Keratinocyte (primary cell): ENCODE results near the gene ZNF688. TPM values are rescaled to one million over a fixed set of nuclear protein-coding genes. Genes with fewer than 3 reads are reported as not detected.

Experiments used
- DNase-seq: peaks from one replicate; pipeline ENCODE4 v3.0.0-alpha.2; 2011; ENCODE audit warnings: low read depth, missing footprints, low spot score
- FAIRE-seq: peaks from 2 replicates; lab custom pipeline; 2011; peaks lifted over from hg19 to GRCh38; lab: Jason Lieb, UNC
- H2AFZ ChIP-seq: 2 replicates; pipeline ENCODE4 v1.6.0; 2012; ENCODE audit warnings: low read length, control low read depth, inconsistent platforms; ENCODE audit not compliant: control insufficient read depth
- H3K27ac ChIP-seq: 2 replicates; pipeline ENCODE4 v1.5.1; 2011; ENCODE audit warnings: low read length; ENCODE audit not compliant: control insufficient read depth, insufficient read depth
- H3K27me3 ChIP-seq: 3 replicates; pipeline ENCODE4 v1.6.0; 2011; ENCODE audit warnings: low read length; ENCODE audit not compliant: control insufficient read depth, insufficient read depth; ENCODE audit errors: extremely low read depth
- H3K36me3 ChIP-seq, 2 experiments: 2 replicates in 1 of 2; 3 replicates in 1 of 2; pipeline ENCODE4 v1.5.1; 2011; ENCODE audit warnings: low read length in 2 of 2, mild to moderate bottlenecking in 1 of 2; ENCODE audit not compliant: control insufficient read depth in 2 of 2, insufficient read depth in 2 of 2; ENCODE audit errors: extremely low read depth in 1 of 2
- H3K4me1 ChIP-seq: 3 replicates; pipeline ENCODE4 v1.5.1; 2011; ENCODE audit warnings: low read length; ENCODE audit not compliant: control insufficient read depth, insufficient read depth; ENCODE audit errors: extremely low read depth
- H3K4me2 ChIP-seq: 3 replicates; pipeline ENCODE4 v1.6.0; 2011; ENCODE audit warnings: low read depth, low read length; ENCODE audit not compliant: control insufficient read depth, insufficient read depth; ENCODE audit errors: extremely low read depth
- H3K4me3 ChIP-seq, 3 experiments: fragments of 200-600 bp in 1 of 3; sonication (generic) in 1 of 3; 2 replicates in 2 of 3; 3 replicates in 1 of 3; pipeline ENCODE4 v1.5.1; 2011 to 2016; ENCODE audit warnings: low read length in 3 of 3, mild to moderate bottlenecking in 3 of 3, control low read depth in 2 of 3, inconsistent platforms in 1 of 3, low read depth in 1 of 3, mixed read lengths in 1 of 3, mixed run types in 1 of 3, moderate library complexity in 1 of 3; ENCODE audit not compliant: control insufficient read depth in 2 of 3, insufficient read depth in 2 of 3; ENCODE audit errors: extremely low read depth in 1 of 3
- H3K79me2 ChIP-seq: 2 replicates; pipeline ENCODE4 v1.6.0; 2012; ENCODE audit warnings: low read length; ENCODE audit not compliant: control insufficient read depth, insufficient read depth
- H3K9ac ChIP-seq: 3 replicates; pipeline ENCODE4 v1.6.0; 2011; ENCODE audit warnings: low read length; ENCODE audit not compliant: control insufficient read depth, insufficient read depth; ENCODE audit errors: extremely low read depth
- H3K9me1 ChIP-seq: 3 replicates; pipeline ENCODE4 v1.6.0; 2011; ENCODE audit warnings: low read length; ENCODE audit not compliant: control insufficient read depth, insufficient read depth; ENCODE audit errors: extremely low read depth
- H3K9me3 ChIP-seq: 2 replicates; pipeline ENCODE4 v1.5.1; 2012; ENCODE audit warnings: low read depth, low read length; ENCODE audit not compliant: control insufficient read depth
- H4K20me1 ChIP-seq: 3 replicates; pipeline ENCODE4 v1.6.0; 2011; ENCODE audit warnings: low read length; ENCODE audit not compliant: control insufficient read depth, insufficient read depth; ENCODE audit errors: extremely low read depth
- CTCF ChIP-seq, 3 experiments: IDR thresholded peaks in 1 of 3; conservative IDR thresholded peaks in 1 of 3; optimal IDR thresholded peaks in 1 of 3; 2 replicates in 2 of 3; 3 replicates in 1 of 3; pipeline versions ENCODE3 to v1.5.1; 2011; ENCODE audit warnings: low read length in 3 of 3, mild to moderate bottlenecking in 3 of 3, moderate library complexity in 2 of 3, control low read depth in 1 of 3, inconsistent platforms in 1 of 3; ENCODE audit not compliant: insufficient read depth in 2 of 3; ENCODE audit errors: extremely low read depth in 1 of 3
- EZH2 ChIP-seq: IDR thresholded peaks from one replicate; pipeline ENCODE4 v1.6.1; 2012; ENCODE audit warnings: inconsistent platforms, mild to moderate bottlenecking, low read length, moderate library complexity
- dilution Hi-C: fragments of 300-500 bp; cut with MboI; formaldehyde crosslinking; loops from one replicate; pipeline ENCODE4 v1.7.0; 2020; ENCODE audit warnings: low sequenced_read_pairs; ENCODE audit not compliant: extremely low pct_ligation_motif_present
- polyA plus RNA-seq, 5 experiments: library from polyadenylated mRNA; depleted of rRNA in 3 of 5; stranded (reverse) in 3 of 5; stranded (forward) in 1 of 5; unstranded in 1 of 5; fragments of >200 nt; gene quantifications; 1 replicate in 1 of 5; 2 replicates in 3 of 5; 3 replicates in 1 of 5; pipeline versions ENCODE4 v1.2.1 to v1.2.3, GENCODE V29; 2011 to 2012; ENCODE audit warnings: missing spikeins in 2 of 5, low read depth in 1 of 5, low replicate concordance in 1 of 5

The ZNF688 gene
- polyA plus RNA-seq, 1 donor (not counting 4 experiments of a cell fraction or from before 2014, with no cell fraction given) = 4.9 TPM

- H3K36me3 ChIP-seq = no peaks in the 10 kb centered on the region
- H3K27me3 ChIP-seq = no peaks in the 10 kb centered on the region
- DNase-seq (no peak), FAIRE-seq (no peak)
- no peak overlapping the region for H3K4me3 ChIP-seq
- no peak overlapping the region for H3K27ac ChIP-seq
- H3K9me1 ChIP-seq = no peaks in the 10 kb centered on the region
- peaks cover 11% of the 10 kb centered on the region for H3K4me1 ChIP-seq
- H3K4me2 ChIP-seq = no peak overlapping the region
- no peaks in the 10 kb centered on the region for H3K9me3 ChIP-seq
- H3K9ac ChIP-seq = no peak overlapping the region
- H4K20me1 ChIP-seq = no peaks in the 10 kb centered on the region
- TF ChIP-seq CTCF (optimal IDR thresholded peaks at IDR 0.05 in 1 of 3, IDR thresholded peaks at IDR 0.05 in 1 of 3, conservative IDR thresholded peaks at IDR 0.05 in 1 of 3; ENCODE audit: extremely low read depth in 1 of 3, insufficient read depth in 2 of 3, low read length in 3 of 3) (no peak), EZH2 (no peak)
- dilution Hi-C loops = no loop called here
- no peak overlapping the region for H2AFZ ChIP-seq
- H3K79me2 ChIP-seq = peaks cover 7% of the 10 kb centered on the region
Measured at GRCh38 chr16:30562021-30562420, 9.5 kb downstream of the ZNF688 start.

- peak overlapping the region; percentile 69 for H3K4me2 ChIP-seq
- FAIRE-seq = no peak
- H2AFZ ChIP-seq = peak overlapping the region; percentile 84
- H3K4me1 ChIP-seq = peaks cover 11% of the 10 kb centered on the region
- dilution Hi-C loops = no loop called here
- no peak overlapping the region for H3K27ac ChIP-seq
- no peak for TF ChIP-seq EZH2
- TF ChIP-seq CTCF (optimal IDR thresholded peaks at IDR 0.05 in 1 of 3, IDR thresholded peaks at IDR 0.05 in 1 of 3, conservative IDR thresholded peaks at IDR 0.05 in 1 of 3; ENCODE audit: extremely low read depth in 1 of 3, insufficient read depth in 2 of 3, low read length in 3 of 3) = no peak
- H3K27me3 ChIP-seq = no peaks in the 10 kb centered on the region
- peak overlapping the region; percentile 56 for H3K9ac ChIP-seq
- H3K4me3 ChIP-seq = peak overlapping the region; percentile 5 to 56 (median 25)
- no peaks in the 10 kb centered on the region for H4K20me1 ChIP-seq
- H3K79me2 ChIP-seq = peaks cover 10% of the 10 kb centered on the region
- no peaks in the 10 kb centered on the region for H3K9me1 ChIP-seq
- DNase-seq = no peak
- no peaks in the 10 kb centered on the region for H3K9me3 ChIP-seq
- peaks cover 0 to under 1% of the 10 kb centered on the region in 2 experiments for H3K36me3 ChIP-seq
Measured at GRCh38 chr16:30561089-30561816, 10.3 kb downstream of the ZNF688 start.
